HG03521 (cell line): Measurements from ENCODE around the gene UVRAG.

Experiments
- ATAC-seq: cut with Tn5 transposase; IDR thresholded peaks from one replicate; pipeline ENCODE4 v1.9.1; 2021; ENCODE audit warnings: mild to moderate bottlenecking, moderate library complexity; ENCODE audit not compliant: unreplicated experiment

The UVRAG gene

DNA sequence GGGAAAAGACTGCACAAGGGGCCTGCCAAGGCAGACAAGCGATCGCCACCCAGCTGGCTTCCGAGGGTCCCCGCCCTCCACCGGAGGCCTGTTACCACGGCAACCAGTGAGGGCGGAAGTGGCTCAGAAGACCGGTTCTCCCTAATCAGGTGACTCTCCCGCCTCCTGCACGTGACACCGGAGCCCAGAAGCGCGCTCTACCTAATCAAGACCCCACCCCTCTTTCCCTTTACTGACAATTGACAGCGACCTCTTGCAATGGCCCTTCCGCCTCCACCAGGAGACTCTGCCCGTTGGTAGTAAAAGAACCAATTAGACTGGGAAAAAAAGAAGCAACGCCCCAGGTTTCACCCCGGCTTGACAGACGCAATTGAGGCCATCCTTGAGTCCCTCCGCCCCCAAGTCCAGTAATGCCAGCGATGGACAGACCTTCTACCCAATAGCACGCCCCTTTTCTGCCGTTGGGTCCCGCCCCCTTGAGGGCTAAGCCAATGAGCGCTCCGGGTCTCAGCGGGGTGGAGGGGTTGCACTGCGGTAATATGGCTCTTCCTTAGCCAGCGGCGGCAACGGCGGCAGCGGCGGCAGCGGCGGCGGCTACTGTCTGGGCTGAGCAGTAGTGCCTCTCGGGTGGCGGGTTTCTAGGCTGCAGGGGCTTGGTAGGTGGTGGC lies at the start of gene UVRAG:
TSS of gene UVRAG (plus strand) at position 534 of the 668 bp plus-strand sequence. CDS start 198 bp downstream, outside the sequence.
- ATAC-seq, result peak; percentile 74

DNA sequence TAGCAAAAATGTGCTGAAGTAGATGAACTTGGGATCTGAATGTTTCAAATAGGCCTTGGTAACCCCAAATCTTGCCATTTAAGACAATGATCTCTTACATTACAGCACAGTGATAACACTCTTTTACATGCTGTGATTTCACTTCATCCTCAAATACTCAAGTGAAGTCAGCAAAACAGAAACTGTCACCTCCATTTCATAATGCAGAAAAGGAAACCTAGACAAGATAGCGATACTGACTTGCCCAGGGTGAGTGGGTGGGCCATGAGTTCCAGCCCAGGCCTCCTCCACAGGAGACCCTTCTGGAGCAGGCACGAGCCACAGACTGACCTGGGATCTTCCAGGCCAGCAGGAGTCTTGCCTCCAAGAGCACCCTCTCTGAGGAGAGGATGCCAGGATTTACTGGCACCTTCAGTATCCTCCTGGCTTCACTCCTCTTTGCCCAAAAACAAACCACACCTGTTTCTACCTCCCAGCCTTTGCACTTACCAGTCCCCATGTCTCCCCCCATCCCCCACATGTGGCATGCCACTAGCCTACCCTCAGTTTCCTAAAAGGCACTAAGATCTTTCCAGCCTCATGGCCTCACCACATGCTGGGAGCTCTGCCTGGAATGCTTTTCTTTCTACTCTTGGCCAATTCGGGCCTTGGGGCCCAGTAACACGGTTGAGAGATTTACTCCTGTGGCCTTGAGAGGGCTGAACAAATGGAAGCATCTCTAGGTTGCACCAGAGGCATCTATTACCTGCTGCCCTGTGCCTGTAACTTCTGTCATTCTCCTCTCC lies 48.4 kb upstream of the UVRAG start:
- no peak for ATAC-seq

DNA sequence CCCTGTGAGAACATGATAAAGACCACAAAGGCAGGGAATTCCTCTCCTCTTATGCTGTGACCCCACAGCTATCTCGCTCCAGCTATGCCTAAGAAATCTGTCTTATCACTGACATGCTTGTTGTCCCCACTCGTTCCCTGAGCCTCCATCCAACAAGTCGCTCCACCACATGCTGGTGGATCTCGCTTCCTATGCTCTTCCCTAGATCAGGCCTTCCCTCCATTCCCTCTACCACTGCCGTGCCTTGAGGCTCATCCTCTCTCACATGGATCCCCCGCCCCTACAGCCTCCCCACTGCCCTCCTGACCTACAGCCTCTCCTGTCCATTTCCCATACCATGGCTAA lies 47.8 kb upstream of the UVRAG start:
- no peak for ATAC-seq

DNA sequence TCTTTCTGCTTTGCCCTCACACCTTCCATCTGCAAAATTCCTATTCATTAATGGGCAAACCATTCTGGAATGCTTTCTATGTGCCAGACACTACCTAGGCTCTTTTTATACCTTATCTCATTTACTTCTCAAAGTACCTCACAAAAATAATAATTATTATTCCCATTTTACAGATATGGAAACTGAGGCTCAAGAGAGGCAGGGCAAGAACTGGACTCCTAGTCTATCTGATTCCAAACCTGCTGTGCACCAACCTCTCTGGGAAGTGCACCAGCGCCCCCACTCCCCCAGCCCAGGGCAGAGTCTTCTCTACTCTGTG lies 47.3 kb upstream of the UVRAG start:
- ATAC-seq, result no peak

DNA sequence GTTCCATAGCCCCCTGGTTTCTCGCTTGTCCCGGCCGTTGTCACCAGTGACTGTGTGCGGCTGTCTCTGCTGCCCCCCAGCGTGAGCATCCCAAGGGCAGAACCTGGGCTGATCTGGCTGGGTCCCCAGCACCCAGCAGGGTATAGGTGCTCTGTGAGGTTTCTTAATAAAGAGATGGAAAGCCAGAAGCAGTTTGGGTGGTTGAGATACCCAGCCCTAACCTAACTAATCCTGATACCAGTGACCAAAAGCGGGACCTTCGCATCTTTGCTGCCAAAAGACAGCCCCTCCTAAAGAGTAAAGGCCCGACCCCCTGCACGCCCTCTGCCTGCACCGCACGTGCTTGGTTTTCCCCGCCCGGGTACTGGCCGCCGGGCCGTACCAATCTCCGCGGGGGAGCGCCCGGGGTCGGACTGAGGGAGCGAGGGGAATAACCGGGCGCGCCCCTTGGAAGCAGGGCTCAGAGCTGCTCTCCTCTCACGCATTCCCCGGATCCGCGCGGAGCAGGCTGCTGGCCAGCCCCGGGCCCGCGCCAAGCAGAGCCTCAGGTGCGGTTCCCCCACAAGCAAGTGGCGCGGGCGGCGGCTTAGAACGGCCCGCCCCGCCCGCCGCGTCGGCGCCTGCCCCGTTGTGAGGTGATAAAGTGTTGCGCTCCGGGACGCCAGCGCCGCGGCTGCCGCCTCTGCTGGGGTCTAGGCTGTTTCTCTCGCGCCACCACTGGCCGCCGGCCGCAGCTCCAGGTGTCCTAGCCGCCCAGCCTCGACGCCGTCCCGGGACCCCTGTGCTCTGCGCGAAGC lies 46.7 kb upstream of the UVRAG start, which contains the start of gene DGAT2:
TSS of gene DGAT2 (plus strand) at position 667 of the 797 bp plus-strand sequence. CDS start 214 bp downstream, outside the sequence.
- peak; percentile 67 for ATAC-seq

DNA sequence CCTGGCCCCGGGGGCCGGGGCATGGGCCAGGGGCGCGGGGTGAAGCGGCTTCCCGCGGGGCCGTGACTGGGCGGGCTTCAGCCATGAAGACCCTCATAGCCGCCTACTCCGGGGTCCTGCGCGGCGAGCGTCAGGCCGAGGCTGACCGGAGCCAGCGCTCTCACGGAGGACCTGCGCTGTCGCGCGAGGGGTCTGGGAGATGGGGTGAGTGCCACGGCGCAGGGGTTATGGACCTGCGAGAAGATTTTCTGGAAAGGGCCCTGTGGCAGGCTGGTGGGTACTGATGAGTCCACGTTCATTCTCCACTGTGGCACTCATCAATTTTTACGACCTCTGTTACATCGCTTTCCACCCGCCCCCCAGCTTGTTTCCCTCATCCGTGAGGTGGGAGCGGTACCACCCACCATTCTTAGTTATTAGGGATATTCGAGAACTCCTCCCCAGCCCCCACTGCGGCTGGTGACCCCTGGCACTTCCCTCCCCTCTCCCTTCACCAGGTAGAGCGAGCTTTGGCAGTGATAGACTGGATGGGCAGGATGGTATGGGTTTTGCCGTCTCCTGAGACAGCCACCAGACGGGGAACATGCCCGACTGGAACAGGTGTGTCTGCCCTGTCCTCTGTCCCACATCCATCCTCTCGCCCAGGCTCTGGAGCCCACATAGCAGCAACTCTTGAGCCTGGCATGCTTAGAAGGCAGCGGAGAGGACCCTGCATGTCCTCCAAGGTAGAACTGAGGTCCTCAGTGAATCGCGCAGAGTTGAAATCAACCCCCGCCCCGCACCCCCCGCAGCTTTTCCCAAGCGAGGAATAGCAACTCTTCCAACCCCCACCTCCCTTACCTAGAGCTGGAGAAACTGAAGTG lies 45.9 kb upstream of the UVRAG start:
- no peak for ATAC-seq

DNA sequence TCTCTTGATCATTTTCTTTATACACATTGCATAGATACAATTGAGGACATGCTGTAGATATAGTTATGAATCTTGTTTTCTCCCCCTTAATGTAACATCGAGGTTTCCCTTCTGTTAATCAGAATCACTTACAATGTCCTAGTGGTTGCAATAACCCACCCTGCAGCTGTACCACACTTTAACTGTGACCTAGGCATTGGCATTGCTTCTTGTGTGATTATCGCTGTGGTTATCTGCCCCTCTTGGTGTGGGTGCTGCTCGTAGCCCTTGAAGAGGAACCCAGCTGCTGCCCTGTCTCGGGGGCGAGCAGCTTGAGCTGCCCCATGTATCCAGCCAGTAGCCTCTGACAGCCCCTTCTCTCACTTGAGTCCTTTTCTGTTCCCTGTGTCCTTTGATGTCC lies 44.9 kb upstream of the UVRAG start:
- ATAC-seq, result no peak

DNA sequence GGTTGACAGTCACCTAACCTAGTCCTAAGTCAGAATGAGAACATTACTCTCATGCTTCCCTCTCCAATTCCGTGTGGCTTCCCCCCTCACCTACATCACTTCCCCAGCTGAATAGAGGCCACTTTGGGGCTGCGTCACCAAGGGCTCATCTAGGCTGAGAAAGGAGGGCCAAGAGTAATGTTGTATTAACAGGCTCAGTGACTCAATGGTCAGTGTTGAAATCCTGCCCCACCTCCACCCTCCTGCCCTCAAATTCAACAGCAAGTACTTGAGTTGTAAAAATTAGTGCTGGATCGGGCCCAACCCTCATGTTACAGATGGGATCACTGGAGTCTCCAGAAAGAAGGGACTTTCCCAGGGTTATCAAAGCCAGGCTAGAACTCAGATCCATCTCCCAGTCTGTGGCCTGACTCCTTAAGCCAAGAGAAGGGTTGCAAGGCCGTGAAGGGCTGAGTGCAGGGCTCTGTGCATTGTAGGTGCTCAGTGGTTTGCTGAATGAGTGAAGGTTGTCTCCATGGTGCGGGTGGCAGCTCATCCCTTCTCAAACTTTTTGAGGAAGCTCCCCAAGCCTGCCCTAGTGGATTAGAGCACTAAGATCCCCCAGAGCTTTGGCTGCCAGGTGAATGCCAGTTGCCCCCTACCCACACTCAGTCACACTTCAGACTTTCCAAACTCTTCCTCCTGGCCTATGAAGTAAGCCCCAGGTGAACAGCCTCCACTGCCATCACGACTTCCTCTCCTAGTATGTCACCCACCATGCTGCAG lies 43.2 kb upstream of the UVRAG start:
- no peak for ATAC-seq

DNA sequence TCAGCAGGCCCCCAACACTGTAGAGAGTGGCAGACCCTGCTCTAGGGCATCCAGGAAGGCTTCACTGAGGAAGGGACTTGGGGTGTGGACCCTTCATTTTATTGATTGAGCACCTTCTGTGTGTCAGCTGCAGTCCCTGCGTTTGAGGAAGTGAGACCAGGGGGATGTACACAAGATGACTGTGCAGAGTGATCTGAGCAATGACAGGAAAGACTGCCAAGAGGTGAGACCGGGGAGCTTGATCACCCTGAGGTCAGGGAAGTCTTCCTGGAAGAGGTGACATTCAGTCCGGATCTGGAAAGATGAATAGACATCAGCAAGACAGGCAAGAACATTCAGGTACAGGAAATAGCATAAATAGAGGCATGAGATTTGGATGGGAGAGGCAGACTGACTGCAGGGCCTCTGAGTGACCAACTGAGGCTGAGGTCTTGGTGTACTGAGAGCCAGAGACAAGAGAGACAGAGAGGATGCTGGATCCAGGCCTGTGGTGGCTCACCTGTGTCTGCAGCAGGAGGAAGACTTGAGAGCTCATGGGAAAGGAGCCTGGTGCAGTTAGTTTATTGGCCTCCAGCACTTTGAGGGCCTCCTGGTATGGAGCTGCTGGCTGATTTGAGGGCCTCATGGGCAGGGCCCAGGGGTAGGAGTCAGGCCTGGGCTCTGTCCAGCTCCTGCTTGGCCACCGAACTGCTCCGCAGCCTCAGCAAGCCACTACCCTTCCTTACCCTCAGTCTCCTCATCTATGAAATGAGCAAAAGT lies 41.2 kb upstream of the UVRAG start:
- ATAC-seq, result peak; percentile 92

DNA sequence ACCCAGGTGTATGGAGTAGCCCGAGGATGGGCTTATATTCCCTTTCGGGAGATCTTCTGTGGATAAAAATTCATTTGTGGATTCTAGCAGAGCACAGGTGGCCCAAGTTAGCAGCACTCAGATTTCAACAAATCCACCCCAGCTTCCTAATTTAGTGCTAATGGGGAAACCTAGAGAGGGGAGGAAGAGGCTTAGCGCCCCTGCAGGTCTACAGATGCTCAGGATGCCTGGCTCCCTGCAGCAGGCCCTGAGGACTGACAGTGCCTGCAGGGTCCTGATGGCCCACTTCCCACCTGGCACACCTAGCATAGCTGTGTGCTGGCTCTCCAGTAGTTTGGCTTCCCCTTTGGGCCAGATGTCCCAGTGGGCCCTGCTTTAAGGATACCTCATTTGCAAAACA lies 40.0 kb upstream of the UVRAG start:
- no peak for ATAC-seq

DNA sequence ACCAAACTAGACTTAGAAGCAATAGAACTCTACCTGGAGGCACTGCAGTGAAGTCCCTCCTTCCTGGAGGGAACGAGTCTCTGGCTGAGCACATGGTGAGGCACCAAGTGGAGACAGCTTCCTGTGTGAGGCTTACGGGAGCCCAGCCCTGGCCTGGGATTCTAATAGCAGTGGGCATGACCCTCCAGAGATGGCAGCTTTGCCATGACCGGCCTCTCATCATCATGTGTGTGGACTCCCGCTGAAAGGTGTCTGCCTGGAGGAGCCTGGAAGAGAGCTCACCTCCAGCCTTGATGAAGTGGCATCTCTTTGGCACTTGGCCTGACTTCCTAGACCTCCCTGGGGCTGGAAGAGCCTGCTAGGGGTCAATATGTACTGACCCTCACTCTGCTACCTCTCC lies 38.5 kb upstream of the UVRAG start:
- no peak for ATAC-seq

DNA sequence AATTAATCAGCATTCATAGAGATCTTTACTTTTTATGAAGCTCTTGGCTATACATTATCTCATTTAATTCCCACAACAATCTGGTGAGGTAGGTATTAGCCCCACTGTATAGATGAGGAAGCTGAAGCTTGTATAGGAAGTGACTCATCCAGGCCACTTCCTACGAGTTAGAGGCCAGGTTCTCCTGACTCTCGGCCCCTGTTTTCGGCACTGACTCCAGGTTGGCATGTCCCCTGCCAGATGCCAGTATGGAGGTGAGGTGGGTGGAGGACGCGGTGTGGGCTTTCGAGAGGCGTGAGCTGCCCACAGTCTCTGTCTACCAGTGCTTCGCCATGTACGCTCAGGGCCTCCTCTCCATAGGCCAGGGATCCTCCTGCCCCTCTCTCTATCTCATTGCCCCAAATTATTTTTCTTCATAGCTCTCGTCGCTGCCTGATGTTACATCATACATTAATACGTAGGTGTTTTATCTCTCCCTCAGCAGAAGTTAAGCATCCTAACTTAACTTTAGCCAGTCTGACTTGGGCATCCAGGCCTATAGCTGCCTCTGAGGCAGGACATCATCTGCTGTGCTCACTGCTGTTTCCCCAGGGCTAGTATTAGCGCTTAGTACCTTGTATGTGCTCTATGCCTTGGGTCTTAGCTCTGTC lies 37.4 kb upstream of the UVRAG start:
- ATAC-seq, result no peak

DNA sequence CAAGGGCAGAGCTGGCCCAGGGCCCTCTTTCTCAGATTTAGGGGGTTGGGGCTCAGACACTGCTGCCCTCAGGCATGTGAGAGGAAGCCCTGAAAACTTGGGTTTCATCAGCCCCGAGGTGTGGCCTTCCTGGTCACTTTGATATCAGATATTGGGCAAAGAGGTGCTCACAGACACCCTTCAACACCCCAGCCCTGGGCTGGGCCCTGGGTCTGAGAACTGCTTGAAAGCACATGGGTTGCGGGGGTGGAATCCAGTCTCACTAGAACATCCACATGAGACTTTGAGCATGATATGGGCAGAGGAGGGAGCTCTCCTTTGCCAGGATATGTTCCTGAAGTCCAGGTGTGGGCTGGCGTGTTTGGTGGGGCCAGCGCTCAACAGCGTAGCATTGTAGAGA lies 36.0 kb upstream of the UVRAG start:
- ATAC-seq, result no peak

DNA sequence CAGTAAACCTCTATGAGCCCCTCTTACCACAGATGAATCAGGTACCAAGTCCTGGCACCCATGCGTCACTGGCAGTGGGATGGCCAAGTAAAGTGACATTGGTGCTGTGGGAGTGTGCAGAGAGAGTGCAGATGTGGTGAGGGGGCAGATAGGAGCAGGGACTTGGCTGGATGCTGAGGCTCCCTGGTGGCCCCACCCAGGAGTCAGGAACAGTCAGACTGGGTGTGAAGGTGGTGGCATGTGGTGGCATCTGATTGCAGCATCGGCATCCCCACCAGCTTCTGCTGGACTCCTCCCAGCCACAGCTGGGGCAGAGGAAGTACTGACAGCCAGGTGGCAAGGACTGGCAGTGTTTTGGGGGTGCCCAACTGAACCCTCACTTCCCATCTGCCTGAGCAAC lies 35.0 kb upstream of the UVRAG start:
- ATAC-seq, result no peak

DNA sequence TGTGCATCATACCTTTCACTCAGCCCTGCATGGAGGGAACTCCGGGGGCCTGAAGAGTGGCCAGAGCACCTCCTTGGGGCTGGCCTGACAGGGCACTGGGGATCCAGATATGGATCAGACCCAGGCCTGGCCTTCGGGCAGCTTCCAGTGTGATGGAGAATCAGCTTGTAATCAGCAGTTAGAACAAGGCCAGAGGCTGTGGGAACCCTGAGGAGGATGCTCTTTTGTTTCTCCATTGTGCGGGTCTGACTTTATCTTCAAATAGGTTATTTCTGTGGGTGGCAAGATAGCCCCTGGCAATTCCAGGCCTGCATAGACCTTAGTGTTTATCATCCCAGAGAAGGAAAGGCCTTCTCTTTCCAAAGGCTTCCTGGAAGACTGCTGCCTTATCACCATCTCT lies 34.1 kb upstream of the UVRAG start:
- no peak for ATAC-seq

DNA sequence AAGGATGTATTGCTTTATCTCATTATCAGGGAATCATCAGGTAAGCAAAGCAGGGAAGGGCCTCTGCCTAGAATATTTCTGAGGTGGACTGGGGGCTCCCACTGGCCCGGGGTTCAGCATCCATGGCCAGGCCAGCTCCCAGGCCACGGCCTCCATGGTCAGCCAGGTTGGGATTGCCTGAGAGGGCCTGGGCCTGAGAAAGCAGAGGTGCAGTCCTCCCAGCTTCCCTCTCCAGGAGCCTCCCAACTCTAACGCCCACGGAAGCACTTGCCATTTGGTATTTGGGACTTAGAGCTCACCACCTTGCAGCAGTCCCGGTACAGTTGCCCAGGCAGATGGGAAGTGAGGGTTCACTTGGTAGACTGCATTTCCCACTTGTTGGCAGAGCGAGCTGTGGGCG lies 33.7 kb upstream of the UVRAG start:
- ATAC-seq, result no peak

DNA sequence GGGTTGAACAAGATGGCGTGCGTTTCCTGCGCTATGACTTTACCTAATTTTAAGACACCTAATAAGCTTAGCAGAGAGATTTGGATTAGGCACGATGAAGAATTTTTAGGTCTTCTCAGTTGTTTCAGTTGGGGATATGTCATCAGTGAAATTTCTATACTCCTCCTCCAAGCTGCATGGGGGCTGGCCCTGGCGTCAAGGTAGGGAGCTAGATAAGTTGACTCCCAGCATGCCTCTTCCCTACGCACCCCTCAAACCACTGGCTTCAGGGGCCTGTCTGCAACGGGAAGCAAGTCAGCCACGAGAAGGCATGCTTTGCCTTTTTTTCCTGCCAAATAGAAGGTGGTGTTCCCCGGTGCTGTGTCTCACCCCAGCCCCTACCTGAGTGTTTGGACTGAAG lies 33.2 kb upstream of the UVRAG start:
- no peak for ATAC-seq

DNA sequence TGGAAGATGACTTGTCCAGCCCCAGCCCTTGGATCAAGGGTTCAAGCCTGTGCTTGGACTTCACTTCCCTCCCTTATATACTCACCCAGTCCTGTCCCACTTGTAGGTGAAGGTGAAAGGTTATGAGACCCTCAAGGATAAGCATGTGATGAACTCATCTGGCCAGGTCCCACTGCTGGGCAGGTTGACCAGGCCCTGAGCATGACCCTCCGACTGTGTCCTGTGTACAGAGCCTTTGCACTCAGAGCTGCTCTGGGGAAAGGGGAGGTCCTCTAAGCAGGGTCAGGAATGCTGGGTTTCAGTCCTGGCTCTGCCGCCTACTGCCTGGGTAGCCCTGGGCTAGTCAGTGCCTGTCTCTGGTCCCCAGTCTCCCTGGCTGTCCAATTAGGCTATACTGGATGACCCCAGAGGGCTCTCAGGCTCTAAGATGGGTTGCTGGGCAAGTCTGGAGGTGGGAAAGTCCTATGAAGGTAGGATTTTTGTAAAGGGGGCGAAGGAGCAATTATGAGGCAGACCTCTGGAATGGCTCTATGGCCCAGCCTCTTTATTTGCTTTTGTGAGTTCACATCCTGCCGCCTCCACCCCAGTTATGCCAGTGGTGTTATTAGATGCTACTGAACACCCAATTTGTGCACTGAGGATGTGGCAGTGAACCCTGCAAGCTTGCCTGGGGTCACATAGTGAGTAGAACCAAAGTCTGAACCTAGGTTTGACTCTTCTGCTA lies 32.3 kb upstream of the UVRAG start:
- ATAC-seq, result no peak
